HepG2 (cell line): Measurements from ENCODE around the gene C11orf24. TPM values are rescaled to one million over a fixed set of nuclear protein-coding genes. Genes with fewer than 3 reads are reported as not detected.

Experiments
- IKZF5 ChIP-seq: IDR thresholded peaks from 2 replicates; pipeline ENCODE4 v1.6.1; 2018; ENCODE audit warnings: missing genetic modification reagents, mild to moderate bottlenecking, missing compliant biosample characterization
- MXI1 ChIP-seq: IDR thresholded peaks from 3 replicates; pipeline ENCODE4 v1.6.1; 2012; ENCODE audit warnings: low read depth, low read length, inconsistent platforms, borderline replicate concordance
- PPARG ChIP-seq: conservative IDR thresholded peaks from 2 replicates; pipeline ENCODE4 v1.6.1; 2016; ENCODE audit warnings: missing biosample characterization, missing genetic modification reagents
- REL ChIP-seq: sonication (generic); formaldehyde crosslinking; conservative IDR thresholded peaks from 2 replicates; pipeline ENCODE4 v1.8.0; 2022; ENCODE audit warnings: mild to moderate bottlenecking, missing genetic modification reagents, moderate library complexity
- SAFB2 ChIP-seq: sonication (generic); formaldehyde crosslinking; IDR thresholded peaks from 2 replicates; pipeline ENCODE4 v1.5.1; 2020; ENCODE audit warnings: missing genetic modification reagents, low read depth, mild to moderate bottlenecking, borderline replicate concordance
- ZFY ChIP-seq: sonication (generic); formaldehyde crosslinking; IDR thresholded peaks from 2 replicates; pipeline ENCODE4 v1.4.0; 2020; ENCODE audit warnings: missing genetic modification reagents
- ZNF280B ChIP-seq: sonication (generic); formaldehyde crosslinking; IDR thresholded peaks from 2 replicates; pipeline ENCODE4 v1.5.0; 2020; ENCODE audit warnings: missing genetic modification reagents, mild to moderate bottlenecking, borderline replicate concordance
- ZNF337 ChIP-seq: sonication (generic); formaldehyde crosslinking; IDR thresholded peaks from 2 replicates; pipeline ENCODE4 v1.5.1; 2020; ENCODE audit warnings: missing genetic modification reagents, low read depth, mild to moderate bottlenecking, borderline replicate concordance
- ZNF672 ChIP-seq: sonication (generic); formaldehyde crosslinking; IDR thresholded peaks from 2 replicates; pipeline ENCODE4 v1.8.1; 2022; ENCODE audit warnings: missing genetic modification reagents
- ZNF724P ChIP-seq: sonication (generic); formaldehyde crosslinking; IDR thresholded peaks from 2 replicates; pipeline ENCODE4 v1.8.0; 2022; ENCODE audit warnings: missing genetic modification reagents, borderline replicate concordance
- polyA plus RNA-seq, 8 experiments: library from polyadenylated mRNA; depleted of rRNA in 3 of 8; stranded (reverse) in 7 of 8; unstranded in 1 of 8; fragments of >200 nt; fragmentation: Illumina TruSeq in 4 of 8; extraction: Trizol in 4 of 8; gene quantifications; 2 replicates each; pipeline versions ENCODE4 v1.2.1 to v1.2.3, GENCODE V29; 2011 to 2016; ENCODE audit warnings: low read depth in 4 of 8, missing spikeins in 1 of 8, mixed read lengths in 1 of 8; ENCODE audit not compliant: insufficient read depth in 1 of 8
- total RNA-seq, 5 experiments: library from RNA; depleted of rRNA; stranded (reverse); fragments of >200 nt; fragmentation: Illumina TruSeq; extraction: Trizol; gene quantifications; 2 replicates each; pipeline ENCODE4 v1.2.3, GENCODE V29; 2016; ENCODE audit warnings: low read depth in 1 of 5
- TF ChIP-seq, protein P1 (sequence below): IDR thresholded peaks from 2 replicates; pipeline ENCODE4 v1.6.1; 2016; ENCODE audit warnings: low read depth, borderline replicate concordance
- TF ChIP-seq, protein P2 (sequence below), 2 experiments: sonication (generic) in 1 of 2; formaldehyde crosslinking in 1 of 2; IDR thresholded peaks; 2 replicates each; pipeline versions ENCODE4 v1.5.1 to v1.6.1; 2011 to 2020; ENCODE audit warnings: borderline replicate concordance in 1 of 2, low read depth in 1 of 2, low read length in 1 of 2, mild to moderate bottlenecking in 1 of 2, missing genetic modification reagents in 1 of 2, moderate library complexity in 1 of 2

The C11orf24 gene
- total and polyA plus RNA-seq, 2 of the 13 experiments (the other 11 are each of a cell fraction or from before 2014, with no cell fraction given): 52.9 to 55.5 TPM

DNA sequence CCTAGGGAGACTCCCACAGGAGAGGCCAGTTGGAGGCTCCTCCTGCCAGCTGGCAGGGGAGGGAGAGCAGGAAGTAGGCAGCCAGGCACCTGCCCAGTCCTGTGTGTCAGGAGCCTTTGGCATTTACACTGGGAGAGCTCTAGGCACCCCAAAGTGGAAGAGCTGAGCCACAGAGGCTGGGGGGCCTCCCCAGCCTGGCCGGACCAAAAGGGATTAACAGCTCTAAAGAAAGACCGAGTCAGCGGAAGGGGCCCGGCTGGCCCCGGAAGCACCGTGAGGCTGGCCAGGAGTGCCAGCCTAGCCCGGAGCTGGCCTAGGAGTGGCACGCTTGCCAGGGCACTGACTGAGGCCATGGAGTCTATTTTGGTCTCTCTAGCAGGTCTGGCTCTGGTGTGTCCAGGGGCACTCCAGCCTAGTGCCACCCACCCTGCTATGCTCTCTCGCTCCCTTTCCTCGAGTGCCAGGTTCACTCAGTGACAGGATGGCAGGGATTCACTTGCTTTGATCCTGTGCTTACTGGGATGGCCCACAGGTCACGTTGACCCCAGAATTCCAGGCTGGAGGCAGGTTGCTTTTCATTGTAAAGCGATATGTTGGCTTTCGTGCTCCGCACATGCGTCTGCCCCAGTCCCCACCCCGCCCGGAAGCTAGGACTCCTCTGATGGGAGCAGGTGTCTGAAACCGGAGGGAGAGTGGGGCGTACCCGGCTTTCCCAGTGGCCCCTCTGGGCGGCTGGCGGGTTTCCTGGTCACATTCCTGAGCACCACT lies 55.4 kb downstream of the C11orf24 start (continued):
- TF ChIP-seq REL: no peak
- TF ChIP-seq, protein P1, sequence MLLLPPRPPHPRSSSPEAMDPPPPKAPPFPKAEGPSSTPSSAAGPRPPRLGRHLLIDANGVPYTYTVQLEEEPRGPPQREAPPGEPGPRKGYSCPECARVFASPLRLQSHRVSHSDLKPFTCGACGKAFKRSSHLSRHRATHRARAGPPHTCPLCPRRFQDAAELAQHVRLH (CRISPR knock-in tag): no peak
- TF ChIP-seq ZNF672 (CRISPR knock-in tag): no peak
- no peak for TF ChIP-seq ZNF724P
- no peak for TF ChIP-seq ZFY
- TF ChIP-seq MXI1: 0 out of 3 replicates have a peak, but pooled peaks have one; percentile 13
- 0 out of 2 replicates have a peak, but pooled peaks have one; percentile 30 for TF ChIP-seq IKZF5 (CRISPR knock-in tag)
- no peak for TF ChIP-seq ZNF280B (CRISPR knock-in tag)
- no peak for TF ChIP-seq ZNF337
- no peak for TF ChIP-seq PPARG (CRISPR knock-in tag)
- no peak for TF ChIP-seq SAFB2 (CRISPR knock-in tag)
- TF ChIP-seq, protein P2, sequence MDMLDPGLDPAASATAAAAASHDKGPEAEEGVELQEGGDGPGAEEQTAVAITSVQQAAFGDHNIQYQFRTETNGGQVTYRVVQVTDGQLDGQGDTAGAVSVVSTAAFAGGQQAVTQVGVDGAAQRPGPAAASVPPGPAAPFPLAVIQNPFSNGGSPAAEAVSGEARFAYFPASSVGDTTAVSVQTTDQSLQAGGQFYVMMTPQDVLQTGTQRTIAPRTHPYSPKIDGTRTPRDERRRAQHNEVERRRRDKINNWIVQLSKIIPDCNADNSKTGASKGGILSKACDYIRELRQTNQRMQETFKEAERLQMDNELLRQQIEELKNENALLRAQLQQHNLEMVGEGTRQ (IDR thresholded peaks at IDR 0.05; ENCODE audit: low read depth, low read length): no peak
- TF ChIP-seq, protein P2 (CRISPR knock-in tag; IDR thresholded peaks at IDR 0.05; ENCODE audit: borderline replicate concordance): no peak
